ENCODE data around the gene SPO11. TPM values are rescaled to one million over a fixed set of nuclear protein-coding genes. Genes with fewer than 3 reads are reported as not detected.

SPO11 gene
- total and polyA plus RNA-seq, 4 donors: not detected

DNA sequence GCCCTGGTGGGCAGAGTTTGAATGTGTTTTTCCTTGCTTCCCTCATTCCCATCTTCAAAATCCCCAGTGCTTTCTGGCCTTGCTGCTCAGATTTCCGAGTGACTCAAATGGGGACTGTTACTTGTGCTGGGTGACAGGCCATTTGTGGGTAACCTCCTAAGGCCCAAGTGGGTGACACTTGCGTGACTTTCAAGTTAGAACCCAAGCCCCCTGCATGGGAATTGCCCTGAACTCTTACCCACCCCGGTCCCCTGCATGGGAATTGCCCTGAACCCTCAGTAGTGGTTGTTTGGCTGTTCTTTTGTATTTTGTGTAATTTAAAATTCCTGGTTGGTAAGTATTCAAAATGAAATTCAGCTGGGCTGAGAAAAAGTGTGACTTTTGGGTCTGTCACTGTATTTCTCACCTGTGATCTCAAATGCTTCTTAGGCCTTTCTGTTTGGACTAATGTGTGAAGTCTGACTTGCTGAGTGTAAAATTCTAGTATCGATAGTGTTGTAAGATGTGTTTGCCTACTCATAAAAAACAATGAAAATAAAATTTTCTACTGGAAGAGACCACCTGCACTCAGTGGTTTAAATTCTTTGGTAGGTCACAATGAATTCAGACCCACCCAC is 49.2 kb downstream of the SPO11 start:
- no peaks in the 10 kb centered on the region for H3K4me1 ChIP-seq (ENCODE audit: control insufficient read depth in 5 of 5, insufficient read depth in 5 of 5, low read length in 5 of 5)
- 89 to 98% methylated on average over 4 of the region's 4 CpGs for WGBS, 2 donors
- TF ChIP-seq, protein P1, sequence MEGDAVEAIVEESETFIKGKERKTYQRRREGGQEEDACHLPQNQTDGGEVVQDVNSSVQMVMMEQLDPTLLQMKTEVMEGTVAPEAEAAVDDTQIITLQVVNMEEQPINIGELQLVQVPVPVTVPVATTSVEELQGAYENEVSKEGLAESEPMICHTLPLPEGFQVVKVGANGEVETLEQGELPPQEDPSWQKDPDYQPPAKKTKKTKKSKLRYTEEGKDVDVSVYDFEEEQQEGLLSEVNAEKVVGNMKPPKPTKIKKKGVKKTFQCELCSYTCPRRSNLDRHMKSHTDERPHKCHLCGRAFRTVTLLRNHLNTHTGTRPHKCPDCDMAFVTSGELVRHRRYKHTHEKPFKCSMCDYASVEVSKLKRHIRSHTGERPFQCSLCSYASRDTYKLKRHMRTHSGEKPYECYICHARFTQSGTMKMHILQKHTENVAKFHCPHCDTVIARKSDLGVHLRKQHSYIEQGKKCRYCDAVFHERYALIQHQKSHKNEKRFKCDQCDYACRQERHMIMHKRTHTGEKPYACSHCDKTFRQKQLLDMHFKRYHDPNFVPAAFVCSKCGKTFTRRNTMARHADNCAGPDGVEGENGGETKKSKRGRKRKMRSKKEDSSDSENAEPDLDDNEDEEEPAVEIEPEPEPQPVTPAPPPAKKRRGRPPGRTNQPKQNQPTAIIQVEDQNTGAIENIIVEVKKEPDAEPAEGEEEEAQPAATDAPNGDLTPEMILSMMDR (IDR thresholded peaks at IDR 0.05; ENCODE audit: control extremely low read depth, extremely low read depth): no peak
- H3K4me3 ChIP-seq: no peak overlapping the region
- peaks cover 15 to 40% (median 19%) of the 10 kb centered on the region in 4 donors for H3K36me3 ChIP-seq (ENCODE audit: control insufficient read depth in 4 of 4, insufficient read depth in 4 of 4, low read length in 4 of 4)
- no peak overlapping the region for H3K27ac ChIP-seq (ENCODE audit: low read depth in 1 of 2, low read length in 1 of 2)
- no peak for DNase-seq
- H3K9me3 ChIP-seq (ENCODE audit: control insufficient read depth in 4 of 4, insufficient read depth in 3 of 4, low read length in 3 of 4): no peaks in the 10 kb centered on the region
- ATAC-seq (ENCODE audit: insufficient read depth, low FRiP score): no peak
- H3K27me3 ChIP-seq (ENCODE audit: control insufficient read depth in 3 of 3, insufficient read depth in 3 of 3, low read length in 2 of 3): no peaks in the 10 kb centered on the region
- H3K9ac ChIP-seq (ENCODE audit: insufficient read depth in 1 of 2, low read length in 2 of 2): no peak overlapping the region

DNA sequence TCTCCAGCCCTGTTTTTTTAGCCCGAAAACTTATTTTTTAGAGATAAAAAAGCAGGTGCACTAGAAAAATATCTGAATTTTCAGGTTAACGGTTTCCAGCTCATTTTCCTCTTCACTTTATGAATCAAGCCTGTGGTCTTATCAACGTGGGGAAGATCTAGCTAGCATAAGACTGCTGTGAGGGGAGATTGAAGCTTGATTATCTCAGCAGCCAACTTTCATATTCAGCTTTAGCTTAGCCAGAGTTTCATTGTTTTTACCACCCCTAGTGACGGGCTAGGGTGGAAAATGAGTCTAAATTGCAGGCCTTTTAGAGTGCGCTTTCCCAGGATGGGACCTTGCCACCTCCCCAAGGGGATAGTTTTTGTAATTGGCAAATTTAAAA is 49.7 kb downstream of the SPO11 start:
- ATAC-seq (ENCODE audit: insufficient read depth, low FRiP score) (no peak), DNase-seq (no peak)
- no peak overlapping the region for H3K4me3 ChIP-seq
- H3K36me3 ChIP-seq (ENCODE audit: control insufficient read depth in 4 of 4, insufficient read depth in 4 of 4, low read length in 4 of 4): peaks cover 13 to 36% (median 19%) of the 10 kb centered on the region in 4 donors
- H3K9me3 ChIP-seq (ENCODE audit: control insufficient read depth in 4 of 4, insufficient read depth in 3 of 4, low read length in 3 of 4): no peaks in the 10 kb centered on the region
- H3K9ac ChIP-seq (ENCODE audit: insufficient read depth in 1 of 2, low read length in 2 of 2): no peak overlapping the region
- TF ChIP-seq, protein P1 (IDR thresholded peaks at IDR 0.05; ENCODE audit: control extremely low read depth, extremely low read depth): no peak
- H3K4me1 ChIP-seq (ENCODE audit: control insufficient read depth in 5 of 5, insufficient read depth in 5 of 5, low read length in 5 of 5): peaks cover 0 to 2% (median 0%) of the 10 kb centered on the region in 5 donors
- H3K27me3 ChIP-seq (ENCODE audit: control insufficient read depth in 3 of 3, insufficient read depth in 3 of 3, low read length in 2 of 3): no peaks in the 10 kb centered on the region
- WGBS, 2 donors: 85 to 91% methylated on average over 5 of the region's 5 CpGs
- H3K27ac ChIP-seq (ENCODE audit: low read depth in 1 of 2, low read length in 1 of 2): no peak overlapping the region

GRCh38 chr20:57380081-57380750 is 50.6 kb downstream of the SPO11 start:
- ATAC-seq (ENCODE audit: insufficient read depth, low FRiP score): no peak
- no peak for DNase-seq
- H3K36me3 ChIP-seq (ENCODE audit: control insufficient read depth in 4 of 4, insufficient read depth in 4 of 4, low read length in 4 of 4): peaks cover 10 to 28% (median 14%) of the 10 kb centered on the region in 4 donors
- peaks cover 0 to 5% (median 0%) of the 10 kb centered on the region in 5 donors for H3K4me1 ChIP-seq (ENCODE audit: control insufficient read depth in 5 of 5, insufficient read depth in 5 of 5, low read length in 5 of 5)
- H3K9me3 ChIP-seq (ENCODE audit: control insufficient read depth in 4 of 4, insufficient read depth in 3 of 4, low read length in 3 of 4): no peaks in the 10 kb centered on the region
- TF ChIP-seq, protein P1 (IDR thresholded peaks at IDR 0.05; ENCODE audit: control extremely low read depth, extremely low read depth): no peak
- H3K9ac ChIP-seq (ENCODE audit: insufficient read depth in 1 of 2, low read length in 2 of 2): no peak overlapping the region
- H3K27me3 ChIP-seq (ENCODE audit: control insufficient read depth in 3 of 3, insufficient read depth in 3 of 3, low read length in 2 of 3): no peaks in the 10 kb centered on the region
- no peak overlapping the region for H3K27ac ChIP-seq (ENCODE audit: low read depth in 1 of 2, low read length in 1 of 2)
- 87 to 89% methylated on average over 10 of the region's 10 CpGs for WGBS, 2 donors
- H3K4me3 ChIP-seq: no peak overlapping the region

Measured in lung (tissue), 12 donors.